H1 (cell line): Measurements from ENCODE around the gene SUCNR1. TPM values are rescaled to one million over a fixed set of nuclear protein-coding genes. Genes with fewer than 3 reads are reported as not detected.
A peak's percentile ranks its signal among the peaks of the same experiment; 100 is the strongest.

Experiments
- CHD7 ChIP-seq: fragments of 300-600 bp; sonication (generic); IDR thresholded peaks from 2 replicates; pipeline ENCODE4 v1.7.1; 2012; ENCODE audit warnings: low read length, moderate library complexity, mild to moderate bottlenecking, inconsistent platforms; ENCODE audit not compliant: insufficient replicate concordance
- CTBP2 ChIP-seq: IDR thresholded peaks from 2 replicates; pipeline ENCODE4 v1.7.0; 2011; ENCODE audit warnings: borderline replicate concordance, mild to moderate bottlenecking, moderate library complexity, mixed read lengths, low read length; ENCODE audit not compliant: insufficient read depth, insufficient read length
- KDM1A ChIP-seq: fragments of 200-600, 300-600 bp; sonication (generic); IDR thresholded peaks from 2 replicates; pipeline ENCODE4 v1.7.1; 2016; ENCODE audit warnings: mild to moderate bottlenecking, low read length, borderline replicate concordance
- PHF8 ChIP-seq: fragments of 200-600 bp; sonication (generic); conservative IDR thresholded peaks from 2 replicates; pipeline ENCODE4 v1.7.1; 2012; ENCODE audit warnings: low read depth, mild to moderate bottlenecking, inconsistent platforms, low read length, moderate library complexity
- RAD21 ChIP-seq, 2 experiments: IDR thresholded peaks in 1 of 2; conservative IDR thresholded peaks in 1 of 2; 2 replicates each; pipeline ENCODE4 v1.6.1; 2011; ENCODE audit warnings: low read depth in 2 of 2, low read length in 2 of 2, improper control_type of control experiment in 1 of 2, inconsistent platforms in 1 of 2, mild to moderate bottlenecking in 1 of 2, moderate library complexity in 1 of 2
- SUZ12 ChIP-seq: fragments of 200-600 bp; sonication (generic); IDR thresholded peaks from 2 replicates; pipeline ENCODE4 v1.6.1; 2012; ENCODE audit warnings: mild to moderate bottlenecking, inconsistent platforms, low read length, moderate library complexity, mixed read lengths
- TAF7 ChIP-seq: optimal IDR thresholded peaks from 2 replicates; pipeline ENCODE3; 2011; ENCODE audit warnings: low read depth, mild to moderate bottlenecking, inconsistent platforms, low read length, moderate library complexity, borderline replicate concordance
- TEAD4 ChIP-seq: IDR thresholded peaks from 2 replicates; pipeline ENCODE4 v1.6.1; 2012; ENCODE audit warnings: low read depth, low read length, inconsistent platforms, mixed read lengths
- polyA plus RNA-seq, 7 experiments: library from polyadenylated mRNA; depleted of rRNA in 3 of 7; stranded (reverse) in 5 of 7; unstranded in 2 of 7; fragments of >200 nt in 5 of 7; fragments of 200-250 nt in 2 of 7; gene quantifications; 1 replicate in 5 of 7; 2 replicates in 1 of 7; 4 replicates in 1 of 7; pipeline versions ENCODE4 v1.2.1 to v1.2.3, GENCODE V29; 2011 to 2013; ENCODE audit warnings: missing spikeins in 2 of 7, mixed read lengths in 2 of 7
- total RNA-seq: library from RNA; stranded (reverse); fragmentation: NEBNext Ultra II Directional; extraction: Animal tissue kit (Norgen Biotek cat#: 25700); gene quantifications from 2 replicates; pipeline ENCODE4 v1.2.1, GENCODE V29; 2021
- TF ChIP-seq, protein P1 (sequence below): IDR thresholded peaks from 2 replicates; pipeline ENCODE4 v1.6.1; 2012; ENCODE audit warnings: inconsistent platforms

Gene SUCNR1
- total and polyA plus RNA-seq, 2 of the 8 experiments (the other 6 are each of a cell fraction or from before 2014, with no cell fraction given): not detected

DNA sequence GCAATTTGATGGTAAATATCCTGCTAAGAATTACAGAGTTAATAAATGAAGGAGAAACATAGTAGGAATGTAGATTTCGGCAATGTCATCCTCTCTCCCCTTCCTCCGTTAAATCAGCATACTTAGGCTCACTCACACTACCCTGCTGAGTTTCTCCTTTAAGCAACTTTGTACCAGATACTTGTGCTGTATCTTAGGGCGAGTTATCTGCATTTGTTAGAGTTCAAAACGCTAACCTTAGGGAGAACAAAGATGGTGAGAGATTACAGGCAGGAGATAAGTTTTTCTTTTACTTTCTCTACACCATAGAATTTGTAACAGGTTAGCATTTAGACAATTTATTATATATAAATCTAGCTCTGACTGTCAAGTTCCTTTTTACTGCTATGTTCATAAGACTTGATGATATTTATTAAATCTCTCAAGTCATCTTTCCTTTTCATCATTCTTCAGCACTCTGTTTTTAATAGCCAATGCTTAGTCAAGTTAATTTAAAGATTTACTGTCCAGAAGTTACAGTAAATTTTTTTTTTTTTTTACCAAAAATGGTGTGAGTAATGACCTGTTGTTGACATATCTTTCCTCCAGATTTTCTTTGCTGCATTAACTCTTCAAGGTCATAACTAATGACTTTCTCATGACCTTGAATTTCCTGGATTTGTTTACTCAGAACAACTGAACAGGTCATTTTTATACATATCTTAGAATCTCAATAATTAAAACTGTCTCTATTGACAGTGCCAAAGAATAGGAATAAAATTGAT, 22.2 kb downstream of the SUCNR1 start (continued):
- TF ChIP-seq CHD7 (peak; percentile 27), RAD21 (IDR thresholded peaks at IDR 0.05 in 1 of 2, conservative IDR thresholded peaks at IDR 0.05 in 1 of 2; ENCODE audit: low read depth in 2 of 2, low read length in 2 of 2) (no peak), TAF7 (no peak), PHF8 (no peak), KDM1A (no peak), CTBP2 (no peak), SUZ12 (no peak), TEAD4 (0 out of 2 replicates have a peak, but pooled peaks have one; percentile 33)
- TF ChIP-seq, protein P1, sequence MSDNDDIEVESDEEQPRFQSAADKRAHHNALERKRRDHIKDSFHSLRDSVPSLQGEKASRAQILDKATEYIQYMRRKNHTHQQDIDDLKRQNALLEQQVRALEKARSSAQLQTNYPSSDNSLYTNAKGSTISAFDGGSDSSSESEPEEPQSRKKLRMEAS: no peak
